Upper lobe of left lung (tissue), 6 donors: ENCODE results near the gene APAF1. TPM values are rescaled to one million over a fixed set of nuclear protein-coding genes. Genes with fewer than 3 reads are reported as not detected.
"Not testable (repeated sequence)": the region's sequence is repeated elsewhere in the genome, so short reads cannot be mapped to it uniquely, and the experiment has no call there.

Source experiments
- ATAC-seq, 2 donors: fragments of 200-7000 bp; cut with Tn5 transposase; one replicate each; pipeline ENCODE4 v1.9.1; 2022; ENCODE audit warnings: mild to moderate bottlenecking in 2 of 2, moderate library complexity in 2 of 2; ENCODE audit not compliant: low FRiP score in 2 of 2
- DNase-seq, 2 donors: peaks; one replicate each; pipeline ENCODE4 v3.0.0-alpha.2; 2019 to 2020
- H3K27ac ChIP-seq, 4 donors: fragments of 200-600 bp; sonication (generic); one replicate each; pipeline ENCODE4 v1.5.1; 2016 to 2019
- H3K27me3 ChIP-seq, 4 donors: fragments of 200-600 bp; sonication (generic); one replicate each; pipeline ENCODE4 v1.5.1; 2017 to 2019
- H3K36me3 ChIP-seq, 4 donors: fragments of 200-600 bp; sonication (generic); one replicate each; pipeline ENCODE4 v1.5.1; 2016 to 2019
- H3K4me1 ChIP-seq, 4 donors: fragments of 200-600 bp; sonication (generic); one replicate each; pipeline ENCODE4 v1.5.1; 2018 to 2019
- H3K4me3 ChIP-seq, 4 donors: fragments of 200-600 bp; sonication (generic); one replicate each; pipeline ENCODE4 v1.5.1; 2017 to 2019; ENCODE audit warnings: mild to moderate bottlenecking in 2 of 4, moderate library complexity in 1 of 4
- H3K9me3 ChIP-seq, 4 donors: fragments of 200-600 bp; sonication (generic); one replicate each; pipeline ENCODE4 v1.5.1; 2018 to 2019
- CTCF ChIP-seq, 6 experiments: fragments of 450-650 bp in 4 of 6; fragments of 200-600 bp in 2 of 6; sonication (generic) in 2 of 6; IDR thresholded peaks; one replicate each; pipeline ENCODE4 v1.5.1; 2016 to 2019; ENCODE audit warnings: antibody characterized with exemption in 6 of 6
- EP300 ChIP-seq, 4 donors: sonication (generic); formaldehyde crosslinking; IDR thresholded peaks; one replicate each; pipeline ENCODE4 v1.5.1; 2017; ENCODE audit warnings: antibody characterized with exemption in 4 of 4, control low read depth in 2 of 4
- POLR2A ChIP-seq, 4 donors: fragments of 450-650 bp; IDR thresholded peaks; one replicate each; pipeline ENCODE4 v1.5.1; 2016 to 2017; ENCODE audit warnings: antibody characterized with exemption in 4 of 4, mild to moderate bottlenecking in 2 of 4
- POLR2AphosphoS5 ChIP-seq, 2 donors: sonication (generic); formaldehyde crosslinking; IDR thresholded peaks; one replicate each; pipeline ENCODE4 v1.5.1; 2017; ENCODE audit warnings: antibody characterized with exemption in 2 of 2
- WGBS, 2 donors: methylation state at CpG; one replicate each; pipeline ENCODE4 v1.1.5; 2017 to 2018; 5-methylcytosine and 5-hydroxymethylcytosine counted together
- total RNA-seq, 6 donors: library from RNA; depleted of rRNA in 4 of 6; stranded (reverse); fragments of >200 nt in 4 of 6; gene quantifications; one replicate each; pipeline versions ENCODE4 v1.1.0 to v1.2.1, GENCODE V29; 2016 to 2021
- donor health status: DM: no; HTN: no; CAD: no; lungs with moderate emphysema.
- donor health status: DM: no; HTN: yes; CAD: no; lungs with severe emphysema.

Gene APAF1
- total RNA-seq, 6 donors from 2014 or later = 11.1 to 25.9 (median 17.7) TPM

DNA sequence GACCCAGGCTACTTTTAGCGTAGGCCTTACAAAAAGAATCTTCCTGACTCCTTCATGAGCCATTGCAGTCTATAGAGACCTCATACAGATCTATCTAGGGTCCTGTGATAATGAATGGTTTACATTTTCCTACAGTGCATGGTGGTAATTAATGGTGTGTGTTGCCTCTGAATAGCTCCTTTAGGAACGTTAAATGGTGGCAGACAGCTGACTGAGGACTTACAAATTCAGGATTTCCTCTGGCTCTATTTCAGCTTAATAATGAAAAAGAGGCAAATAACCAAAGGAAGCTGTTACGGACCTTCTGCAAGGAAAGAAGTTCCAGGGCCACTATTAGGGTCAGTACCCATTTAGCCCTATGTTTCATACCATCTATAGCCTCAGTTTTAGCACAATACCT is 5.6 kb upstream of the APAF1 start:
- H3K4me1 ChIP-seq = peaks cover 11 to 30% (median 12%) of the 10 kb centered on the region in 4 donors
- DNase-seq = no peak
- H3K36me3 ChIP-seq = no peaks in the 10 kb centered on the region
- H3K27ac ChIP-seq = no peak overlapping the region
- 53 to 54% methylated on average over 3 of the region's 3 CpGs for WGBS, 2 donors
- no peaks in the 10 kb centered on the region for H3K9me3 ChIP-seq
- no peak for ATAC-seq
- no peak overlapping the region for H3K4me3 ChIP-seq
- TF ChIP-seq POLR2A (IDR thresholded peaks at IDR 0.05) = no peak
- no peak for TF ChIP-seq POLR2AphosphoS5 (IDR thresholded peaks at IDR 0.05)
- TF ChIP-seq CTCF (IDR thresholded peaks at IDR 0.05) = no peak
- no peak for TF ChIP-seq EP300 (IDR thresholded peaks at IDR 0.05)
- H3K27me3 ChIP-seq = no peaks in the 10 kb centered on the region

DNA sequence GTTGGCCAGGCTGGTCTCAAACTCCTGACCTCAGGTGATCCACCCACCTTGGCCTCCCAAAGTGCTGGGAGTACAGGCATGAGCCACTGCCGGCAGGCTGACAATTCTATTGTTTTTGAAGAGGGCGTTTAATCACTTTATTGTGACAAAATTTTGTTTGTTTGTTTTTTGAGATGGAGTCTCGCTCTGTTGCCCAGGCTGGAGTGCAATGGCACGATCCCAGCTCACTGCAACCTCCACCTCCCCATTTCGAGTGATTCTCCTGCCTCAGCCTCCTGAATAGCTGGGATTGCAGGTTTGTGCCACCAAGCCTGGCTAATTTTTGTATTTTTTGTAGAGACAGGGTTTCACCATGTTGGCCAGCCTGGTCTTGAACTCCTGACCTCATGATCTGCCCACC is 2.3 kb upstream of the APAF1 start:
- not testable (repeated sequence) for H3K27me3 ChIP-seq, DNase-seq, H3K27ac ChIP-seq, H3K4me3 ChIP-seq, H3K9me3 ChIP-seq, ATAC-seq, H3K36me3 ChIP-seq
- WGBS, 2 donors = 95 to 96% methylated on average over 5 of the region's 5 CpGs
- H3K4me1 ChIP-seq = peaks cover 11 to 36% (median 19%) of the 10 kb centered on the region in 4 donors

GRCh38 chr12:98644433-98644711 is 718 bp upstream of the APAF1 start:
- Histone ChIP-seq H3K4me3 (peak overlapping the region; percentile 78 to 98 (median 88)), H3K36me3 (peaks cover 2 to 12% (median 2%) of the 10 kb centered on the region in 4 donors), H3K4me1 (peaks cover 7 to 27% (median 16%) of the 10 kb centered on the region in 4 donors), H3K27ac (peak overlapping the region; percentile 86 to 96 (median 95)), H3K9me3 (no peaks in the 10 kb centered on the region), H3K27me3 (no peaks in the 10 kb centered on the region)
- DNase-seq (peak in 1 of 2 donors; percentile 34), ATAC-seq (peak; percentile 27 to 46)
- TF ChIP-seq POLR2AphosphoS5 (IDR thresholded peaks at IDR 0.05) (no peak), CTCF (IDR thresholded peaks at IDR 0.05) (peak in 2 of 6 experiments; percentile 10 to 24)
- 0% methylated on average over 3 to 20 of the region's 20 CpGs for WGBS, 2 donors

DNA sequence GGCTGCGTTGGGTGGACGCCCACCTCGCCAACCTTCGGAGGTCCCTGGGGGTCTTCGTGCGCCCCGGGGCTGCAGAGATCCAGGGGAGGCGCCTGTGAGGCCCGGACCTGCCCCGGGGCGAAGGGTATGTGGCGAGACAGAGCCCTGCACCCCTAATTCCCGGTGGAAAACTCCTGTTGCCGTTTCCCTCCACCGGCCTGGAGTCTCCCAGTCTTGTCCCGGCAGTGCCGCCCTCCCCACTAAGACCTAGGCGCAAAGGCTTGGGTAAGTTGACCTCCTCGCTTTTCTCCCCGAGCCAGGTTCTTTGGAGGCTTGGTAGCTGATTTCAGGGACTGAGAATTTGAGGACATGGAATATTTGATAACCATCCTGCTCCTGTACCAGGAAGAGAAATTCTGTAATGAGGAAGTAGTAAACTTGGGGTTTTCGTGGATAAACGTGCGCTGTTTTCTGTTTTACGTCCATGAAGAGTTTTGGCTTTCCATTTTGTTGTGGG is 530 bp downstream of the APAF1 start:
- TF ChIP-seq EP300 (IDR thresholded peaks at IDR 0.05) = no peak
- TF ChIP-seq POLR2AphosphoS5 (IDR thresholded peaks at IDR 0.05) = no peak
- no peak for TF ChIP-seq POLR2A (IDR thresholded peaks at IDR 0.05)
- TF ChIP-seq CTCF (IDR thresholded peaks at IDR 0.05) = no peak
- peaks cover 10 to 24% (median 13%) of the 10 kb centered on the region in 4 donors for H3K36me3 ChIP-seq
- H3K4me1 ChIP-seq = peaks cover 7 to 27% (median 16%) of the 10 kb centered on the region in 4 donors
- H3K27ac ChIP-seq = peak overlapping the region; percentile 86 to 96 (median 95)
- ATAC-seq (peak; percentile 5 to 11), DNase-seq (peak in 1 of 2 donors; percentile 33)
- WGBS, 2 donors = 0% methylated on average over 9 to 14 of the region's 24 CpGs
- no peaks in the 10 kb centered on the region for H3K27me3 ChIP-seq
- H3K4me3 ChIP-seq = peak overlapping the region; percentile 78 to 99 (median 88)
- no peaks in the 10 kb centered on the region for H3K9me3 ChIP-seq

DNA sequence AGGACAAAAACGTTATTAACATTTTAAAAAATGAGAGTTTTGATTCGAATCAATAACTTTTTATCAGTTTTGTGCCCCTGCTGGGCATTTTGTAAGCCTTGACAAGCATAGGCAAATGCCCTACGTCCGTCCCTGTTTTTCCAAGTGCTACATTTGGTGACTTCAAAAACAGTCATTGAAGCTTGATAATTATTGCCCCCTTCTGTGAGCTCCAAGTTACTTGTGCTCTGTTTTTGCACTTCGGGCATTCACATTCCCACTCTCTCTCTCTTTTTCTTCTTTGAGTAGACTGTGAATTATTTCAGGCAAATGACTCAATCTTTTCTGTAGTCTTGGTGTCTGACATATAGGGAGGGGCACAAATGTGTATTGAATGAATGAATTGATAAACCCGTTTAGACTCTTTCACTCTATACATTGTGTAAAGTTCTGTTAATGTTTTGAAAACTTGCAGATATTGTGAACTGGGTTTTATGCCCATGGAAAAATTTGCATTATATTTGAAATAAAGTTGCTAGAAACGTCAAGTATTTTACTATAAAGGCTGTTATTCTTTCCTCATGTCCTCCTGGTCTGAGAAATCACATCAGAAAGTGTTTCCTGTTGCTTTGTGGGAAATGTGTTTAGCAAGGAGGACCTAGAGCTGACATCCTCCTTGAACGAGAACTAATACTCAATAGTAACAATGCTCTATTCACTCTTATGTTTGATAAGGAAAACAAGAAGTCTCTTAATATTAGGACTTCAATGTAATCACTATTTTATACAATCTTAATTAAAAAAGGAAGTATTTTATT is 1.4 kb downstream of the APAF1 start:
- WGBS, 2 donors = 4% methylated on average over 8 of the region's 8 CpGs
- peak overlapping the region in 2 of 4 donors; percentile 50 to 94 for H3K27ac ChIP-seq
- TF ChIP-seq EP300 (IDR thresholded peaks at IDR 0.05) (no peak), CTCF (IDR thresholded peaks at IDR 0.05) (peak in 1 of 6 experiments; percentile 12)
- H3K9me3 ChIP-seq = no peaks in the 10 kb centered on the region
- H3K36me3 ChIP-seq = peaks cover 12 to 33% (median 16%) of the 10 kb centered on the region in 4 donors
- ATAC-seq (no peak), DNase-seq (no peak)
- peak overlapping the region in 3 of 4 donors; percentile 78 to 92 (median 84) for H3K4me3 ChIP-seq
- peaks cover 7 to 27% (median 16%) of the 10 kb centered on the region in 4 donors for H3K4me1 ChIP-seq
- no peaks in the 10 kb centered on the region for H3K27me3 ChIP-seq
